GM12892 (cell line): ENCODE measurements around the gene ZBTB32.

ENCODE experiments used
- POLR2A ChIP-seq: IDR thresholded peaks from 2 replicates; pipeline ENCODE4 v1.6.1; 2011; ENCODE audit warnings: low read depth, low read length, control low read depth
- POLR2AphosphoS5 ChIP-seq: IDR thresholded peaks from 2 replicates; pipeline ENCODE4 v1.6.1; 2011; ENCODE audit warnings: low read depth, low read length, control low read depth
- TAF1 ChIP-seq: IDR thresholded peaks from 2 replicates; pipeline ENCODE4 v1.6.1; 2011; ENCODE audit warnings: low read depth, mild to moderate bottlenecking, control low read depth, low read length, borderline replicate concordance

DNA sequence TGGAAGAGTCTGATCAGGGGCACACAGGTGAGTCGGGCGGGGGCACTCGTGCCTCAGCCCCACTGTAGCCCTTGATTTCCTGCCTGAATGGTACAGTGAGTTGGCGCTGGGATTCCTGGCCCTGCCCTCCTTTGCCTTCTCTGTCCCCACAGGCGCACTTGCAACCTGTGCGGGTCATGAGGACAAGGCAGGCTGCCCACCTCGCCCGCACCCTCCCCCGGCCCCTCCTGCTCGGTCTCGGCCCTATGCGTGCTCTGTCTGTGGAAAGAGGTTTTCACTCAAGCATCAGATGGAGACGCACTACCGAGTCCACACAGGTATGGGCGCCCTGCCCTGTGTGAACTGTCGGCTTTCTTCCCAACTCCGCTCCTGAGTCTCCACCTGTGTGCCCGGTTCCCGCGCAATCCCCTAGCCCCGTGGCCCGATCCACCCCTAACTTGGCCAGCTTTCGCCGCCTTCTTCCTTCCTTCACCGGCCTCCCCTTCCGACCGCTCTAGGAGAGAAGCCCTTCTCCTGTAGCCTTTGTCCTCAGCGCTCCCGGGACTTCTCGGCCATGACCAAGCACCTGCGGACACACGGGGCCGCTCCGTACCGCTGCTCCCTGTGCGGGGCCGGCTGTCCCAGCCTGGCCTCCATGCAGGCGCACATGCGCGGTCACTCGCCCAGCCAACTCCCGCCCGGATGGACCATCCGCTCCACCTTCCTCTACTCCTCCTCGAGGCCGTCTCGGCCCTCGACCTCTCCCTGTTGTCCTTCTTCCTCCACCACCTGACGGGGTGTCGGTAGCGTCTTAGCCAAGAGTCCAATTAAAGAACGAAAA is 11.8 kb downstream of the ZBTB32 start:
- TF ChIP-seq TAF1: no peak
- TF ChIP-seq POLR2AphosphoS5: no peak
- peak; percentile 34 for TF ChIP-seq POLR2A
